HEK293 (cell line): Measurements from ENCODE around the gene UBAP1L.

Experiments
- CTCF ChIA-PET: fragments of 350-600 bp; formaldehyde crosslinking; extraction: SDS; loops from one replicate; lab custom pipeline; 2021; ENCODE audit warnings: antibody characterized with exemption; lab: Yijun Ruan, JAX
- POLR2A ChIA-PET: fragments of 300-600 bp; formaldehyde crosslinking; extraction: SDS; loops from one replicate; lab custom pipeline; 2020; ENCODE audit warnings: antibody characterized with exemption, inconsistent platforms; lab: Yijun Ruan, JAX
- H3K27ac ChIP-seq: fragments of 200-500 bp; sonication (Bioruptor generic); 2 replicates; pipeline ENCODE4 v1.5.1; 2014; ENCODE audit warnings: low read depth, low read length, control low read depth, inconsistent platforms; ENCODE audit errors: extremely low read depth
- H3K36me3 ChIP-seq, 2 experiments: fragments of 200-500 bp in 1 of 2; sonication (Bioruptor generic) in 1 of 2; 1 replicate in 1 of 2; 2 replicates in 1 of 2; pipeline ENCODE4 v1.5.1; 2014 to 2017; ENCODE audit warnings: inconsistent platforms in 2 of 2, low read length in 2 of 2; ENCODE audit not compliant: control insufficient read depth in 2 of 2, insufficient read depth in 1 of 2
- H3K4me1 ChIP-seq: fragments of 200-500 bp; sonication (Bioruptor generic); 2 replicates; pipeline ENCODE4 v1.5.1; 2014; ENCODE audit warnings: mild to moderate bottlenecking, low read length, inconsistent platforms; ENCODE audit not compliant: control insufficient read depth, insufficient read depth
- H3K4me3 ChIP-seq: 2 replicates; pipeline ENCODE4 v1.5.1; 2011; ENCODE audit warnings: low read depth, mild to moderate bottlenecking, control low read depth, low read length, moderate library complexity
- H3K9me3 ChIP-seq: fragments of 200-500 bp; sonication (Bioruptor generic); 2 replicates; pipeline ENCODE4 v1.5.1; 2014; ENCODE audit warnings: low read depth, low read length, inconsistent platforms; ENCODE audit not compliant: control insufficient read depth, insufficient read depth
- ATF2 ChIP-seq: fragments of 450-650 bp; formaldehyde crosslinking; IDR thresholded peaks from 2 replicates; pipeline ENCODE4 v1.5.1; 2016; ENCODE audit warnings: missing biosample characterization, missing genetic modification characterization, low read depth
- BCL11B ChIP-seq: fragments of 450-650 bp; formaldehyde crosslinking; IDR thresholded peaks from 2 replicates; pipeline ENCODE4 v1.5.1; 2016; ENCODE audit warnings: low read depth, missing biosample characterization, missing genetic modification characterization
- EGR2 ChIP-seq: fragments of 450-650 bp; formaldehyde crosslinking; IDR thresholded peaks from 2 replicates; pipeline ENCODE4 v1.5.1; 2016; ENCODE audit warnings: low read depth, missing biosample characterization, missing genetic modification characterization
- GLI4 ChIP-seq: fragments of 450-650 bp; formaldehyde crosslinking; IDR thresholded peaks from 2 replicates; pipeline ENCODE4 v1.5.1; 2016; ENCODE audit warnings: missing biosample characterization, missing genetic modification characterization
- KLF8 ChIP-seq: fragments of 450-650 bp; formaldehyde crosslinking; IDR thresholded peaks from 2 replicates; pipeline ENCODE4 v1.5.1; 2016; ENCODE audit warnings: missing biosample characterization, missing genetic modification characterization
- ZBTB1 ChIP-seq: fragments of 450-650 bp; formaldehyde crosslinking; IDR thresholded peaks from 2 replicates; pipeline ENCODE4 v1.5.1; 2016; ENCODE audit warnings: missing biosample characterization, missing genetic modification characterization
- ZNF112 ChIP-seq: fragments of 450-650 bp; formaldehyde crosslinking; IDR thresholded peaks from 2 replicates; pipeline ENCODE4 v1.5.0; 2017; ENCODE audit warnings: missing biosample characterization, missing genetic modification characterization
- ZNF121 ChIP-seq: fragments of 450-650 bp; formaldehyde crosslinking; IDR thresholded peaks from 2 replicates; pipeline ENCODE4 v1.5.1; 2016; ENCODE audit warnings: missing biosample characterization, missing genetic modification characterization
- ZNF155 ChIP-seq: fragments of 450-650 bp; formaldehyde crosslinking; IDR thresholded peaks from 2 replicates; pipeline ENCODE4 v1.5.1; 2016; ENCODE audit warnings: missing biosample characterization, missing genetic modification characterization
- ZNF169 ChIP-seq: fragments of 450-650 bp; formaldehyde crosslinking; IDR thresholded peaks from 2 replicates; pipeline ENCODE4 v1.5.1; 2016; ENCODE audit warnings: missing biosample characterization, missing genetic modification characterization
- ZNF175 ChIP-seq: fragments of 450-650 bp; formaldehyde crosslinking; IDR thresholded peaks from 2 replicates; pipeline ENCODE4 v1.5.1; 2016; ENCODE audit warnings: missing biosample characterization, missing genetic modification characterization
- ZNF510 ChIP-seq: fragments of 450-650 bp; formaldehyde crosslinking; IDR thresholded peaks from 2 replicates; pipeline ENCODE4 v1.5.1; 2018; ENCODE audit warnings: mild to moderate bottlenecking, missing genetic modification characterization, missing biosample characterization; ENCODE audit not compliant: insufficient replicate concordance
- ZNF548 ChIP-seq: fragments of 450-650 bp; formaldehyde crosslinking; IDR thresholded peaks from 2 replicates; pipeline ENCODE4 v1.5.1; 2016; ENCODE audit warnings: missing biosample characterization, missing genetic modification characterization
- ZNF621 ChIP-seq: fragments of 450-650 bp; formaldehyde crosslinking; IDR thresholded peaks from 2 replicates; pipeline ENCODE4 v1.5.1; 2017; ENCODE audit warnings: missing biosample characterization, missing genetic modification characterization
- ZNF623 ChIP-seq: fragments of 450-650 bp; formaldehyde crosslinking; IDR thresholded peaks from 2 replicates; pipeline ENCODE4 v1.5.1; 2016; ENCODE audit warnings: missing biosample characterization, missing genetic modification characterization
- ZNF658 ChIP-seq: fragments of 450-650 bp; formaldehyde crosslinking; IDR thresholded peaks from 2 replicates; pipeline ENCODE4; 2016; ENCODE audit warnings: missing biosample characterization, missing genetic modification characterization
- ZNF692 ChIP-seq: fragments of 450-650 bp; formaldehyde crosslinking; IDR thresholded peaks from 2 replicates; pipeline ENCODE4 v1.5.1; 2016; ENCODE audit warnings: missing biosample characterization, missing genetic modification characterization
- ZNF791 ChIP-seq: fragments of 450-650 bp; formaldehyde crosslinking; IDR thresholded peaks from 2 replicates; pipeline ENCODE4 v1.5.1; 2016; ENCODE audit warnings: missing biosample characterization, missing genetic modification characterization
- ZNF837 ChIP-seq: fragments of 450-650 bp; formaldehyde crosslinking; IDR thresholded peaks from 2 replicates; pipeline ENCODE4 v1.5.1; 2016; ENCODE audit warnings: missing biosample characterization, missing genetic modification characterization
- ZSCAN16 ChIP-seq: fragments of 450-650 bp; formaldehyde crosslinking; IDR thresholded peaks from 2 replicates; pipeline ENCODE4 v1.5.1; 2016; ENCODE audit warnings: missing biosample characterization, missing genetic modification characterization
- TF ChIP-seq, protein P1 (sequence below): fragments of 450-650 bp; formaldehyde crosslinking; optimal IDR thresholded peaks from 2 replicates; pipeline ENCODE3; 2016; ENCODE audit warnings: missing biosample characterization, mild to moderate bottlenecking, missing genetic modification characterization
- TF ChIP-seq, protein P2 (sequence below): fragments of 450-650 bp; formaldehyde crosslinking; IDR thresholded peaks from 2 replicates; pipeline ENCODE4 v1.5.1; 2016; ENCODE audit warnings: missing biosample characterization, missing genetic modification characterization

UBAP1L gene

DNA sequence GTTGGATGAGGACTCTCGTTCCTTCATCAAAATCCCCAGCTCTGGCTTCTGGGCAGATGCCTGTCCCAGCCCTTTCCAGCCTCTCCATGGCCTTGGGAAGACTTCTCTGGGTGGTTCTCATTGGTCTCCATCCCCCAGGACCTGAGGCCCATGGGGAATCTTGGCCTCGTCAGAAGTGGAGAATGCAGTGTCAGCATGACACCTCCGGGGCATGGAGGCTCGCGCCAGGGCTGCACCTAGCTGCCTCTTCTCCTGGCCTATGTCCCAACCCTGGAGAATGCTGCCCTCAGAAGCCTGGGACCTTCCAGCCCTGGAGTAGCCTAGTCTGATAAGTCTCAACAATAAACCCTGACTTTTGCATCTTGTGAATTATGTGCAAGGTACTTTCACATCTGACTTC is 35.4 kb downstream of the UBAP1L start:
- Histone ChIP-seq H3K9me3 (no peaks in the 10 kb centered on the region), H3K27ac (no peak overlapping the region), H3K36me3 (no peaks in the 10 kb centered on the region), H3K4me1 (peaks cover 9% of the 10 kb centered on the region), H3K4me3 (no peak overlapping the region)
- TF ChIP-seq KLF8 (tag by site-specific recombination): no peak
- TF ChIP-seq, protein P1, sequence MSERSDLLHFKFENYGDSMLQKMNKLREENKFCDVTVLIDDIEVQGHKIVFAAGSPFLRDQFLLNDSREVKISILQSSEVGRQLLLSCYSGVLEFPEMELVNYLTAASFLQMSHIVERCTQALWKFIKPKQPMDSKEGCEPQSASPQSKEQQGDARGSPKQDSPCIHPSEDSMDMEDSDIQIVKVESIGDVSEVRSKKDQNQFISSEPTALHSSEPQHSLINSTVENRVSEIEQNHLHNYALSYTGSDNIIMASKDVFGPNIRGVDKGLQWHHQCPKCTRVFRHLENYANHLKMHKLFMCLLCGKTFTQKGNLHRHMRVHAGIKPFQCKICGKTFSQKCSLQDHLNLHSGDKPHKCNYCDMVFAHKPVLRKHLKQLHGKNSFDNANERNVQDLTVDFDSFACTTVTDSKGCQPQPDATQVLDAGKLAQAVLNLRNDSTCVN (tag by site-specific recombination): no peak
- TF ChIP-seq ZNF658 (tag by site-specific recombination): no peak
- no peak for TF ChIP-seq ZNF175 (tag by site-specific recombination)
- TF ChIP-seq ZNF112 (tag by site-specific recombination): no peak
- CTCF ChIA-PET: interaction anchor here (0.5 to 8.2 kb wide), 3 partner anchors 17 to 26 kb away, joined by 3 to 94 read pairs (median 4); no protein-coding TSS in a partner anchor
- POLR2A ChIA-PET: no interaction called here

GRCh38 chr15:65077981-65078352 is 37.0 kb downstream of the UBAP1L start:
- Histone ChIP-seq H3K4me1 (peaks cover 8% of the 10 kb centered on the region), H3K36me3 (no peaks in the 10 kb centered on the region), H3K9me3 (no peaks in the 10 kb centered on the region), H3K27ac (no peak overlapping the region), H3K4me3 (no peak overlapping the region)
- no peak for TF ChIP-seq ZNF692
- TF ChIP-seq ZSCAN16 (tag by site-specific recombination): no peak
- no peak for TF ChIP-seq ZNF791 (tag by site-specific recombination)
- no peak for TF ChIP-seq EGR2
- no peak for TF ChIP-seq BCL11B (tag by site-specific recombination)
- no peak for TF ChIP-seq GLI4 (tag by site-specific recombination)
- TF ChIP-seq ZNF837 (tag by site-specific recombination): no peak
- TF ChIP-seq ZNF155 (tag by site-specific recombination): no peak
- TF ChIP-seq ZNF169: no peak
- no peak for TF ChIP-seq ATF2
- TF ChIP-seq, protein P2, sequence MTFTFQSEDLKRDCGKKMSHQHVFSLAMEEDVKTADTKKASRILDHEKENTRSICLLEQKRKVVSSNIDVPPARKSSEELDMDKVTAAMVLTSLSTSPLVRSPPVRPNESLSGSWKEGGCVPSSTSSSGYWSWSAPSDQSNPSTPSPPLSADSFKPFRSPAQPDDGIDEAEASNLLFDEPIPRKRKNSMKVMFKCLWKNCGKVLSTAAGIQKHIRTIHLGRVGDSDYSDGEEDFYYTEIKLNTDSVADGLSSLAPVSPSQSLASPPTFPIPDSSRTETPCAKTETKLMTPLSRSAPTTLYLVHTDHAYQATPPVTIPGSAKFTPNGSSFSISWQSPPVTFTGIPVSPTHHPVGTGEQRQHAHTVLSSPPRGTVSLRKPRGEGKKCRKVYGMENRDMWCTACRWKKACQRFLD (tag by site-specific recombination): no peak
- CTCF ChIA-PET: interaction anchor here (0.6 to 8.2 kb wide), 3 partner anchors 23 to 43 kb away, joined by 3 to 94 read pairs (median 3); no protein-coding TSS in a partner anchor
- POLR2A ChIA-PET: interaction anchor here (0.6 kb wide), 1 partner anchor 728 kb away, joined by 4 read pairs; no protein-coding TSS in a partner anchor

DNA sequence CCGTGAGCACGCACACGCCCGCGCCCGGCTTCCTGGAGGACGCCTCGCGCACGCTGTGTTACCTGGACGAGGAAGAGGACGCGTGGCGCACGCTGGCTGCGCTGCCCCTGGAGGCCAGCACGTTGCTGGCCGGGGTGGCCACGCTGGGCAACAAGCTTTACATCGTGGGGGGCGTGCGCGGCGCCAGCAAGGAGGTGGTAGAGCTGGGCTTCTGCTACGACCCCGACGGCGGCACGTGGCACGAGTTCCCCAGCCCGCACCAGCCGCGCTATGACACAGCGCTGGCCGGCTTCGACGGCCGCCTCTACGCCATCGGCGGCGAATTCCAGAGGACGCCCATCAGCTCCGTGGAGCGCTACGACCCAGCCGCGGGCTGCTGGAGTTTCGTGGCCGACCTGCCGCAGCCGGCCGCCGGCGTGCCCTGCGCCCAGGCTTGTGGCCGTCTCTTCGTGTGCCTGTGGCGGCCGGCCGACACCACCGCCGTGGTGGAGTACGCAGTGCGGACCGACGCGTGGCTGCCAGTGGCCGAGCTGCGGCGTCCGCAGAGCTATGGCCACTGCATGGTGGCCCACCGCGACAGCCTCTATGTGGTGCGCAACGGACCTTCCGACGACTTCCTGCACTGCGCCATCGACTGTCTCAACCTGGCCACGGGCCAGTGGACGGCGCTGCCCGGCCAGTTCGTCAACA is 37.6 kb downstream of the UBAP1L start:
- POLR2A ChIA-PET: interaction anchor here (0.6 kb wide), 1 partner anchor 728 kb away, joined by 4 read pairs; no protein-coding TSS in a partner anchor
- no peak overlapping the region for H3K4me3 ChIP-seq
- H3K9me3 ChIP-seq: no peaks in the 10 kb centered on the region
- H3K4me1 ChIP-seq: peaks cover 3% of the 10 kb centered on the region
- H3K27ac ChIP-seq: no peak overlapping the region
- H3K36me3 ChIP-seq: no peaks in the 10 kb centered on the region
- CTCF ChIA-PET: no interaction called here
- TF ChIP-seq BCL11B (tag by site-specific recombination) (no peak), ZNF510 (tag by site-specific recombination) (no peak), ZNF621 (no peak), ZBTB1 (tag by site-specific recombination) (no peak), ZNF121 (tag by site-specific recombination) (no peak), ZNF548 (no peak), ZNF623 (tag by site-specific recombination) (no peak)
